Spleen (tissue), 11 donors: Measurements from ENCODE around the gene PCNX2. TPM values are rescaled to one million over a fixed set of nuclear protein-coding genes. Genes with fewer than 3 reads are reported as not detected.
"Not testable (repeated sequence)": the region's sequence is repeated elsewhere in the genome, so short reads cannot be mapped to it uniquely, and the experiment has no call there.

ENCODE experiments used
- DNase-seq: peaks from one replicate; pipeline ENCODE4 v3.0.0-alpha.2; 2020
- H3K27ac ChIP-seq, 8 donors: fragments of 200-600 bp; sonication (generic) in 7 of 8; 1 replicate in 4 of 8; 2 replicates in 4 of 8; pipeline versions ENCODE4 v1.5.0 to v1.8.0; 2016 to 2021; ENCODE audit warnings: inconsistent platforms in 4 of 8, mild to moderate bottlenecking in 4 of 8, moderate library complexity in 1 of 8
- H3K27me3 ChIP-seq, 7 donors: fragments of 200-600 bp; sonication (generic) in 6 of 7; replicated peaks in 1 of 7; 1 replicate in 4 of 7; 2 replicates in 3 of 7; pipeline versions ENCODE4 v1.5.0 to v1.8.0; 2016 to 2021; ENCODE audit warnings: inconsistent platforms in 3 of 7, mild to moderate bottlenecking in 1 of 7
- H3K36me3 ChIP-seq, 6 donors: fragments of 200-600 bp; sonication (generic) in 5 of 6; 1 replicate in 4 of 6; 2 replicates in 2 of 6; pipeline versions ENCODE4 v1.5.0 to v1.8.0; 2016 to 2021; ENCODE audit warnings: inconsistent platforms in 2 of 6
- H3K4me1 ChIP-seq, 6 donors: fragments of 200-600 bp; sonication (generic) in 5 of 6; 1 replicate in 3 of 6; 2 replicates in 3 of 6; pipeline versions ENCODE4 v1.5.0 to v1.8.0; 2016 to 2021; ENCODE audit warnings: inconsistent platforms in 3 of 6
- H3K4me3 ChIP-seq, 8 donors: fragments of 200-600 bp; sonication (generic) in 7 of 8; 1 replicate in 4 of 8; 2 replicates in 4 of 8; pipeline versions ENCODE4 v1.5.0 to v1.8.0; 2016 to 2021; ENCODE audit warnings: inconsistent platforms in 4 of 8, mild to moderate bottlenecking in 4 of 8, moderate library complexity in 2 of 8
- H3K9me3 ChIP-seq, 8 donors: fragments of 200-600 bp; sonication (generic) in 7 of 8; 1 replicate in 4 of 8; 2 replicates in 4 of 8; pipeline versions ENCODE4 v1.5.0 to v1.8.0; 2016 to 2021; ENCODE audit warnings: inconsistent platforms in 4 of 8
- CTCF ChIP-seq, 11 experiments: fragments of 200-600 bp in 7 of 11; fragments of 450-650 bp in 4 of 11; sonication (generic) in 4 of 11; IDR thresholded peaks in 8 of 11; conservative IDR thresholded peaks in 3 of 11; 1 replicate in 7 of 11; 2 replicates in 4 of 11; pipeline versions ENCODE4 v1.4.0 to v1.8.0; 2016 to 2021; ENCODE audit warnings: antibody characterized with exemption in 11 of 11, inconsistent platforms in 4 of 11, mild to moderate bottlenecking in 1 of 11
- POLR2A ChIP-seq, 3 donors: fragments of 450-650 bp; IDR thresholded peaks; one replicate each; pipeline ENCODE4 v1.5.1; 2017; ENCODE audit warnings: antibody characterized with exemption in 3 of 3, mild to moderate bottlenecking in 1 of 3
- POLR2AphosphoS5 ChIP-seq, 3 donors: sonication (generic); formaldehyde crosslinking; IDR thresholded peaks; one replicate each; pipeline ENCODE4 v1.5.1; 2017; ENCODE audit warnings: antibody characterized with exemption in 3 of 3
- WGBS, 5 donors: extraction: QIAGEN DNeasy Blood & Tissue Kit in 3 of 5; methylation state at CpG; one replicate each; pipeline versions ENCODE4 v1.1.5 to v1.1.7; 2013 to 2018; 5-methylcytosine and 5-hydroxymethylcytosine counted together
- intact Hi-C: fragments of 100-400 bp; cut with DNase I; formaldehyde crosslinking; loops from one replicate; pipeline ENCODE4 v1.15.0; 2023; ENCODE audit warnings: low total_unique reads
- polyA plus RNA-seq, 3 donors: library from polyadenylated mRNA; stranded (reverse); fragments of 200-250 nt; gene quantifications; one replicate each; pipeline ENCODE4 v1.2.1, GENCODE V29; 2013
- total RNA-seq, 7 donors: library from RNA; depleted of rRNA in 3 of 7; stranded (reverse); fragments of >200 nt in 3 of 7; fragmentation: NEBNext Ultra II Directional in 4 of 7; extraction: Animal tissue kit (Norgen Biotek cat#: 25700) in 4 of 7; gene quantifications; one replicate each; pipeline versions ENCODE4 v1.1.0 to v1.2.1, GENCODE V29; 2016 to 2021
- donor health status: healthy with polysubstance abuse.
- donor health status: DM: no; HTN: no; CAD: no; lungs with moderate emphysema.
- donor health status: DM: no; HTN: no; CAD: no.
- donor health status: Bipolar disorder and iron deficiency.
- donor health status: healthy.
- donor health status: DM: no; HTN: no; CAD: no.
- donor health status: DM: yes; HTN: yes; CAD: no.

The PCNX2 gene
- total and polyA plus RNA-seq, 10 donors = 4.0 to 26.5 (median 15.4) TPM

- no peak for DNase-seq
- intact Hi-C loops = no loop called here
- peak overlapping the region in 5 of 8 donors; percentile 42 to 70 (median 56) for H3K27ac ChIP-seq
- WGBS, 5 donors = 85 to 95% (median 92%) methylated on average over 9 of the region's 9 CpGs
- TF ChIP-seq POLR2A (IDR thresholded peaks at IDR 0.05) (no peak), POLR2AphosphoS5 (IDR thresholded peaks at IDR 0.05) (no peak), CTCF (IDR thresholded peaks at IDR 0.05 in 8 of 11, conservative IDR thresholded peaks at IDR 0.05 in 3 of 11) (no peak)
- H3K36me3 ChIP-seq = peaks cover 0 to 19% (median 6%) of the 10 kb centered on the region in 6 donors
- no peak overlapping the region for H3K4me3 ChIP-seq
- peaks cover 0 to 3% (median 0%) of the 10 kb centered on the region in 6 donors for H3K4me1 ChIP-seq
- H3K9me3 ChIP-seq = no peaks in the 10 kb centered on the region
- no peaks in the 10 kb centered on the region for H3K27me3 ChIP-seq
Measured at GRCh38 chr1:233004451-233004850, 291.1 kb downstream of the PCNX2 start.

- H3K4me3 ChIP-seq, H3K27me3 ChIP-seq, H3K27ac ChIP-seq, intact Hi-C loops, H3K9me3 ChIP-seq, H3K4me1 ChIP-seq, DNase-seq: not testable (repeated sequence)
- peaks cover 0 to 27% (median 12%) of the 10 kb centered on the region in 6 donors for H3K36me3 ChIP-seq
- WGBS, 5 donors = 91 to 96% (median 93%) methylated on average over 5 of the region's 5 CpGs
Measured at GRCh38 chr1:233003638-233004037, 291.9 kb downstream of the PCNX2 start.

GRCh38 chr1:232999956-233000625, 295.4 kb downstream of the PCNX2 start:
- no peak for TF ChIP-seq POLR2AphosphoS5 (IDR thresholded peaks at IDR 0.05)
- TF ChIP-seq CTCF (IDR thresholded peaks at IDR 0.05 in 8 of 11, conservative IDR thresholded peaks at IDR 0.05 in 3 of 11) = no peak
- TF ChIP-seq POLR2A (IDR thresholded peaks at IDR 0.05) = no peak

GRCh38 chr1:232998646-232999045, 296.9 kb downstream of the PCNX2 start:
- Histone ChIP-seq H3K27ac (no peak overlapping the region), H3K27me3 (no peaks in the 10 kb centered on the region), H3K4me1 (no peaks in the 10 kb centered on the region), H3K4me3 (no peak overlapping the region), H3K36me3 (peaks cover 0 to 77% (median 27%) of the 10 kb centered on the region in 6 donors), H3K9me3 (peaks cover 0 to 11% (median 9%) of the 10 kb centered on the region in 8 donors)
- 75 to 95% (median 77%) methylated on average over 3 of the region's 3 CpGs for WGBS, 5 donors
- DNase-seq = no peak
- intact Hi-C loops = no loop called here
- TF ChIP-seq POLR2A (IDR thresholded peaks at IDR 0.05) (no peak), CTCF (IDR thresholded peaks at IDR 0.05 in 8 of 11, conservative IDR thresholded peaks at IDR 0.05 in 3 of 11) (no peak), POLR2AphosphoS5 (IDR thresholded peaks at IDR 0.05) (no peak)

More at GRCh38 chr1:232999956-233000625, 295.4 kb downstream of the PCNX2 start:
- DNase-seq = no peak
- Histone ChIP-seq H3K27ac (no peak overlapping the region), H3K27me3 (no peaks in the 10 kb centered on the region), H3K9me3 (no peaks in the 10 kb centered on the region), H3K4me3 (no peak overlapping the region), H3K4me1 (no peaks in the 10 kb centered on the region), H3K36me3 (peaks cover 0 to 63% (median 21%) of the 10 kb centered on the region in 6 donors)
- 93 to 98% (median 94%) methylated on average over 16 of the region's 16 CpGs for WGBS, 5 donors
- intact Hi-C loops = no loop called here
